Vagina (tissue), 2 donors: ENCODE measurements around the gene SERINC3.

Source experiments
- POLR2A ChIP-seq, 2 donors: fragments of 450-650 bp; IDR thresholded peaks; one replicate each; pipeline ENCODE4 v1.6.1; 2017; ENCODE audit warnings: antibody characterized with exemption in 2 of 2, mild to moderate bottlenecking in 2 of 2, moderate library complexity in 2 of 2
- POLR2AphosphoS5 ChIP-seq, 2 donors: sonication (generic); formaldehyde crosslinking; IDR thresholded peaks; one replicate each; pipeline ENCODE4 v1.9.0; 2017; ENCODE audit warnings: antibody characterized with exemption in 2 of 2, mild to moderate bottlenecking in 2 of 2, low read depth in 1 of 2; ENCODE audit not compliant: insufficient read depth in 1 of 2
- TF ChIP-seq, protein P1 (sequence below), 3 experiments: fragments of 450-650 bp in 2 of 3; fragments of 200-600 bp in 1 of 3; sonication (generic) in 1 of 3; IDR thresholded peaks; one replicate each; pipeline ENCODE4 v1.5.1; 2017 to 2019; ENCODE audit warnings: antibody characterized with exemption in 3 of 3, mild to moderate bottlenecking in 2 of 3, moderate library complexity in 2 of 3

- TF ChIP-seq, protein P1, sequence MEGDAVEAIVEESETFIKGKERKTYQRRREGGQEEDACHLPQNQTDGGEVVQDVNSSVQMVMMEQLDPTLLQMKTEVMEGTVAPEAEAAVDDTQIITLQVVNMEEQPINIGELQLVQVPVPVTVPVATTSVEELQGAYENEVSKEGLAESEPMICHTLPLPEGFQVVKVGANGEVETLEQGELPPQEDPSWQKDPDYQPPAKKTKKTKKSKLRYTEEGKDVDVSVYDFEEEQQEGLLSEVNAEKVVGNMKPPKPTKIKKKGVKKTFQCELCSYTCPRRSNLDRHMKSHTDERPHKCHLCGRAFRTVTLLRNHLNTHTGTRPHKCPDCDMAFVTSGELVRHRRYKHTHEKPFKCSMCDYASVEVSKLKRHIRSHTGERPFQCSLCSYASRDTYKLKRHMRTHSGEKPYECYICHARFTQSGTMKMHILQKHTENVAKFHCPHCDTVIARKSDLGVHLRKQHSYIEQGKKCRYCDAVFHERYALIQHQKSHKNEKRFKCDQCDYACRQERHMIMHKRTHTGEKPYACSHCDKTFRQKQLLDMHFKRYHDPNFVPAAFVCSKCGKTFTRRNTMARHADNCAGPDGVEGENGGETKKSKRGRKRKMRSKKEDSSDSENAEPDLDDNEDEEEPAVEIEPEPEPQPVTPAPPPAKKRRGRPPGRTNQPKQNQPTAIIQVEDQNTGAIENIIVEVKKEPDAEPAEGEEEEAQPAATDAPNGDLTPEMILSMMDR (IDR thresholded peaks at IDR 0.05), result no peak
- no peak for TF ChIP-seq POLR2AphosphoS5 (IDR thresholded peaks at IDR 0.05; ENCODE audit: insufficient read depth in 1 of 2, low read depth in 1 of 2)
- TF ChIP-seq POLR2A (IDR thresholded peaks at IDR 0.05), result no peak
Observed at GRCh38 chr20:44479643-44480042, 42.2 kb downstream of the SERINC3 start.
